ENCODE data around the gene TM2D3. TPM values are rescaled to one million over a fixed set of nuclear protein-coding genes. Genes with fewer than 3 reads are reported as not detected.

The TM2D3 gene
- total and polyA plus RNA-seq, 10 of the 15 experiments (the other 5 are each of a cell fraction or from before 2014, with no cell fraction given), result 28.3 to 84.5 (median 45.0) TPM

GRCh38 chr15:101614761-101615160, 37.4 kb downstream of the TM2D3 start (continued):
- TF ChIP-seq REST (IDR thresholded peaks at IDR 0.05; ENCODE audit: low read depth, low read length), result no peak
- no peak for TF ChIP-seq SPI1 (IDR thresholded peaks at IDR 0.05; ENCODE audit: borderline replicate concordance, insufficient read depth, low read depth, low read length)
- TF ChIP-seq SP1 (IDR thresholded peaks at IDR 0.05; ENCODE audit: low read depth, low read length), result no peak
- no peak for TF ChIP-seq MYC (IDR thresholded peaks at IDR 0.05; ENCODE audit: insufficient read depth, insufficient read length, insufficient replicate concordance, low read length, severe bottlenecking)
- TF ChIP-seq FOS (IDR thresholded peaks at IDR 0.05; ENCODE audit: borderline replicate concordance, extremely low read depth, insufficient read length), result no peak

GRCh38 chr15:101614001-101614585, 38.1 kb downstream of the TM2D3 start:
- no TSS peak for BruUV-seq (replicated peaks)
- DNase-seq (ENCODE audit: low read depth, low spot score) (no peak), ATAC-seq (no peak), FAIRE-seq (no peak)
- in situ Hi-C loops (cut with MboI), result no loop called here
- ChIA-PET POLR2A (no interaction called here), SMC1A (ENCODE audit: uncharacterized antibody, unreplicated experiment) (no interaction called here), CTCF (no interaction called here), RAD21 (ENCODE audit: unreplicated experiment) (no interaction called here)
- Histone ChIP-seq H4K20me1 (ENCODE audit: control insufficient read depth, insufficient read depth) (no peaks in the 10 kb centered on the region), H3K9me3 (replicated peaks; ENCODE audit: control insufficient read depth, insufficient read depth, low read length) (no peaks in the 10 kb centered on the region), H3K27me3 (replicated peaks in 1 of 2; ENCODE audit: control insufficient read depth in 2 of 2, insufficient read depth in 2 of 2, low read length in 1 of 2) (no peaks in the 10 kb centered on the region), H3K9ac (ENCODE audit: control insufficient read depth, insufficient read depth, low read length) (no peak overlapping the region), H3K4me2 (ENCODE audit: control insufficient read depth, insufficient read depth) (no peak overlapping the region), H3K79me2 (ENCODE audit: control insufficient read depth, insufficient read depth, low read length) (no peaks in the 10 kb centered on the region), H3K4me3 (no peak overlapping the region), H3K4me1 (ENCODE audit: control insufficient read depth, insufficient read depth, low read length) (0 out of 2 replicates have a peak, but pooled peaks cover 1% of the 10 kb centered on the region), H3K36me3 (ENCODE audit: control insufficient read depth in 2 of 2, insufficient read depth in 2 of 2, low read length in 1 of 2) (peaks cover 0 to 2% of the 10 kb centered on the region in 2 experiments; a peak in 1 of 4 replicates), H2AFZ (ENCODE audit: control insufficient read depth, low read depth, low read length) (no peak overlapping the region), H3K27ac (ENCODE audit: control insufficient read depth, insufficient read depth) (no peak overlapping the region)
- 59% methylated on average over 14 of the region's 14 CpGs for WGBS (ENCODE audit: insufficient coverage, insufficient replicate concordance, low lambda C conversion rate, missing lambda C conversion rate)
- intact Hi-C loops (cut with micrococcal nuclease; ENCODE audit: unreplicated experiment), result no loop called here
- TF ChIP-seq ELK1 (IDR thresholded peaks at IDR 0.05; ENCODE audit: low read depth, low read length), result no peak
- TF ChIP-seq ATF3 (IDR thresholded peaks at IDR 0.05; ENCODE audit: borderline replicate concordance, extremely low read depth, low read depth, low read length), result no peak
- TF ChIP-seq BCL11A (IDR thresholded peaks at IDR 0.05; ENCODE audit: low read depth, low read length), result no peak
- no peak for TF ChIP-seq FOXM1 (IDR thresholded peaks at IDR 0.05; ENCODE audit: low read depth, low read length)
- no peak for TF ChIP-seq RB1 (IDR thresholded peaks at IDR 0.05; ENCODE audit: borderline replicate concordance)
- no peak for TF ChIP-seq NFIC (IDR thresholded peaks at IDR 0.05; ENCODE audit: low read depth, low read length)
- TF ChIP-seq ASH2L (IDR thresholded peaks at IDR 0.05; ENCODE audit: borderline replicate concordance, low read depth), result no peak
- no peak for TF ChIP-seq SMAD1 (IDR thresholded peaks at IDR 0.05; ENCODE audit: low read depth, partially characterized antibody)
- TF ChIP-seq USF2 (IDR thresholded peaks at IDR 0.05; ENCODE audit: borderline replicate concordance, low read depth, low read length), result no peak
